NT2/D1 (cell line): Measurements from ENCODE around the gene KREMEN1.

ENCODE experiments used
- SUZ12 ChIP-seq: IDR thresholded peaks from 2 replicates; pipeline ENCODE4 v1.6.1; 2011; ENCODE audit not compliant: insufficient read length, insufficient read depth; ENCODE audit errors: extremely low read depth
- YY1 ChIP-seq: IDR thresholded peaks from 2 replicates; pipeline ENCODE4 v1.6.1; 2011; ENCODE audit not compliant: insufficient read length, insufficient read depth
- ZNF274 ChIP-seq: IDR thresholded peaks from 2 replicates; pipeline ENCODE4 v1.6.1; 2011; ENCODE audit warnings: mild to moderate bottlenecking, low read depth, low read length

- no peak for TF ChIP-seq YY1
- TF ChIP-seq ZNF274 = no peak
- TF ChIP-seq SUZ12 = no peak
Observed at GRCh38 chr22:29213493-29213892, 140.7 kb downstream of the KREMEN1 start.
